Measurements from ENCODE around the gene NLRP6. TPM values are rescaled to one million over a fixed set of nuclear protein-coding genes. Genes with fewer than 3 reads are reported as not detected.
"Not testable (repeated sequence)": the region's sequence is repeated elsewhere in the genome, so short reads cannot be mapped to it uniquely, and the experiment has no call there.

NLRP6 gene
- polyA plus RNA-seq, 2 donors, result 0.05 to 0.06 TPM

GRCh38 chr11:286977-287820, 9.0 kb downstream of the NLRP6 start:
- H3K9me3 ChIP-seq (ENCODE audit: control insufficient read depth in 2 of 2, insufficient read depth in 1 of 2, low read depth in 1 of 2, low read length in 1 of 2); H3K4me3 ChIP-seq (ENCODE audit: low read depth in 1 of 2, low read length in 2 of 2); H3K36me3 ChIP-seq (ENCODE audit: control insufficient read depth in 2 of 2, insufficient read depth in 2 of 2, low read length in 1 of 2); H3K27me3 ChIP-seq (ENCODE audit: control insufficient read depth in 1 of 2, insufficient read depth in 2 of 2, low read length in 2 of 2); H3K27ac ChIP-seq (ENCODE audit: low read depth in 2 of 2, low read length in 1 of 2): not testable (repeated sequence)
- 60 to 67% methylated on average over 25 to 27 of the region's 27 CpGs for WGBS, 2 donors
- peaks cover 4 to 13% of the 10 kb centered on the region in 2 donors for H3K4me1 ChIP-seq (ENCODE audit: control insufficient read depth in 2 of 2, insufficient read depth in 2 of 2, low read length in 1 of 2)

GRCh38 chr11:287821-288477, 9.7 kb downstream of the NLRP6 start:
- peaks cover 0 to 9% of the 10 kb centered on the region in 2 donors for H3K36me3 ChIP-seq (ENCODE audit: control insufficient read depth in 2 of 2, insufficient read depth in 2 of 2, low read length in 1 of 2)
- H3K4me1 ChIP-seq (ENCODE audit: control insufficient read depth in 2 of 2, insufficient read depth in 2 of 2, low read length in 1 of 2), result peaks cover 4 to 13% of the 10 kb centered on the region in 2 donors
- H3K9me3 ChIP-seq (ENCODE audit: control insufficient read depth in 2 of 2, insufficient read depth in 1 of 2, low read depth in 1 of 2, low read length in 1 of 2), result no peaks in the 10 kb centered on the region
- peak overlapping the region; percentile 48 to 55 for H3K4me3 ChIP-seq (ENCODE audit: low read depth in 1 of 2, low read length in 2 of 2)
- H3K27ac ChIP-seq (ENCODE audit: low read depth in 2 of 2, low read length in 1 of 2), result peak overlapping the region; percentile 8 to 21
- WGBS, 2 donors, result 16% methylated on average over 39 to 41 of the region's 41 CpGs
- H3K27me3 ChIP-seq (ENCODE audit: control insufficient read depth in 1 of 2, insufficient read depth in 2 of 2, low read length in 2 of 2), result no peaks in the 10 kb centered on the region

- H3K4me3 ChIP-seq (ENCODE audit: low read depth in 1 of 2, low read length in 2 of 2), result peak within 1 kb of the TSS; percentile 48 to 55
- H3K4me1 ChIP-seq (ENCODE audit: control insufficient read depth in 2 of 2, insufficient read depth in 2 of 2, low read length in 1 of 2), result peaks cover 4 to 13% of the 10 kb centered on the region in 2 donors
- no peaks in the 10 kb centered on the region for H3K27me3 ChIP-seq (ENCODE audit: control insufficient read depth in 1 of 2, insufficient read depth in 2 of 2, low read length in 2 of 2)
- H3K27ac ChIP-seq (ENCODE audit: low read depth in 2 of 2, low read length in 1 of 2), result peak within 1 kb of the TSS; percentile 8 to 21
- no peaks in the 10 kb centered on the region for H3K9me3 ChIP-seq (ENCODE audit: control insufficient read depth in 2 of 2, insufficient read depth in 1 of 2, low read depth in 1 of 2, low read length in 1 of 2)
- 1% methylated on average over 67 to 112 of the region's 112 CpGs for WGBS, 2 donors
- peaks cover 0 to 9% of the 10 kb centered on the region in 2 donors for H3K36me3 ChIP-seq (ENCODE audit: control insufficient read depth in 2 of 2, insufficient read depth in 2 of 2, low read length in 1 of 2)
These were observed 10.5 kb downstream of the NLRP6 start, which contains the start of gene PGGHG for GRCh38 chr11:288478-289397. TSS of gene PGGHG (plus strand) at chr11:289126. CDS start at chr11:289817, 691 bp downstream.

- WGBS, 2 donors, result 16 to 22% methylated on average over 9 to 14 of the region's 14 CpGs
- H3K4me3 ChIP-seq (ENCODE audit: low read depth in 1 of 2, low read length in 2 of 2), result peak overlapping the region; percentile 14 to 48
- no peaks in the 10 kb centered on the region for H3K27me3 ChIP-seq (ENCODE audit: control insufficient read depth in 1 of 2, insufficient read depth in 2 of 2, low read length in 2 of 2)
- H3K9me3 ChIP-seq (ENCODE audit: control insufficient read depth in 2 of 2, insufficient read depth in 1 of 2, low read depth in 1 of 2, low read length in 1 of 2), result no peaks in the 10 kb centered on the region
- H3K27ac ChIP-seq (ENCODE audit: low read depth in 2 of 2, low read length in 1 of 2), result no peak overlapping the region
- H3K4me1 ChIP-seq (ENCODE audit: control insufficient read depth in 2 of 2, insufficient read depth in 2 of 2, low read length in 1 of 2), result peaks cover 4 to 13% of the 10 kb centered on the region in 2 donors
- peaks cover 0 to 15% of the 10 kb centered on the region in 2 donors for H3K36me3 ChIP-seq (ENCODE audit: control insufficient read depth in 2 of 2, insufficient read depth in 2 of 2, low read length in 1 of 2)
These were observed 11.1 kb downstream of the NLRP6 start for GRCh38 chr11:289398-289711.

GRCh38 chr11:289712-290620, 11.8 kb downstream of the NLRP6 start:
- Histone ChIP-seq H3K9me3 (ENCODE audit: control insufficient read depth in 2 of 2, insufficient read depth in 1 of 2, low read depth in 1 of 2, low read length in 1 of 2) (no peaks in the 10 kb centered on the region), H3K27ac (ENCODE audit: low read depth in 2 of 2, low read length in 1 of 2) (no peak overlapping the region), H3K4me3 (ENCODE audit: low read depth in 1 of 2, low read length in 2 of 2) (peak overlapping the region; percentile 14 to 48), H3K36me3 (ENCODE audit: control insufficient read depth in 2 of 2, insufficient read depth in 2 of 2, low read length in 1 of 2) (peaks cover 0 to 15% of the 10 kb centered on the region in 2 donors), H3K4me1 (ENCODE audit: control insufficient read depth in 2 of 2, insufficient read depth in 2 of 2, low read length in 1 of 2) (peaks cover 4 to 13% of the 10 kb centered on the region in 2 donors), H3K27me3 (ENCODE audit: control insufficient read depth in 1 of 2, insufficient read depth in 2 of 2, low read length in 2 of 2) (no peaks in the 10 kb centered on the region)
- WGBS, 2 donors, result 79 to 85% methylated on average over 48 of the region's 48 CpGs

- Histone ChIP-seq H3K27me3 (ENCODE audit: control insufficient read depth in 1 of 2, insufficient read depth in 2 of 2, low read length in 2 of 2) (no peaks in the 10 kb centered on the region), H3K4me1 (ENCODE audit: control insufficient read depth in 2 of 2, insufficient read depth in 2 of 2, low read length in 1 of 2) (peaks cover 4 to 13% of the 10 kb centered on the region in 2 donors), H3K27ac (ENCODE audit: low read depth in 2 of 2, low read length in 1 of 2) (no peak overlapping the region), H3K9me3 (ENCODE audit: control insufficient read depth in 2 of 2, insufficient read depth in 1 of 2, low read depth in 1 of 2, low read length in 1 of 2) (no peaks in the 10 kb centered on the region), H3K36me3 (ENCODE audit: control insufficient read depth in 2 of 2, insufficient read depth in 2 of 2, low read length in 1 of 2) (peaks cover 0 to 15% of the 10 kb centered on the region in 2 donors), H3K4me3 (ENCODE audit: low read depth in 1 of 2, low read length in 2 of 2) (no peak overlapping the region)
- 85 to 86% methylated on average over 13 of the region's 13 CpGs for WGBS, 2 donors
These were observed 12.5 kb downstream of the NLRP6 start for GRCh38 chr11:290621-291231.

- Histone ChIP-seq H3K27ac (ENCODE audit: low read depth in 2 of 2, low read length in 1 of 2) (no peak overlapping the region), H3K4me1 (ENCODE audit: control insufficient read depth in 2 of 2, insufficient read depth in 2 of 2, low read length in 1 of 2) (peaks cover 4 to 13% of the 10 kb centered on the region in 2 donors), H3K4me3 (ENCODE audit: low read depth in 1 of 2, low read length in 2 of 2) (no peak overlapping the region), H3K27me3 (ENCODE audit: control insufficient read depth in 1 of 2, insufficient read depth in 2 of 2, low read length in 2 of 2) (no peaks in the 10 kb centered on the region), H3K9me3 (ENCODE audit: control insufficient read depth in 2 of 2, insufficient read depth in 1 of 2, low read depth in 1 of 2, low read length in 1 of 2) (no peaks in the 10 kb centered on the region), H3K36me3 (ENCODE audit: control insufficient read depth in 2 of 2, insufficient read depth in 2 of 2, low read length in 1 of 2) (peaks cover 0 to 15% of the 10 kb centered on the region in 2 donors)
- WGBS, 2 donors, result 89% methylated on average over 44 of the region's 44 CpGs
These were observed 13.3 kb downstream of the NLRP6 start for GRCh38 chr11:291281-292210.

Data from esophagus (tissue), 2 donors.